Testis (tissue), 3 donors: Measurements from ENCODE around the gene ATAT1. TPM values are rescaled to one million over a fixed set of nuclear protein-coding genes. Genes with fewer than 3 reads are reported as not detected.
A peak's percentile ranks its signal among the peaks of the same experiment; 100 is the strongest.

ENCODE experiments used
- DNase-seq: peaks from one replicate; pipeline ENCODE4 v3.0.0-alpha.2; 2019
- H3K27ac ChIP-seq, 2 donors: fragments of 200-600 bp; sonication (generic); one replicate each; pipeline ENCODE4 v1.5.1; 2019
- H3K27me3 ChIP-seq: fragments of 200-600 bp; sonication (generic); one replicate; pipeline ENCODE4 v1.5.1; 2019
- H3K36me3 ChIP-seq: fragments of 200-600 bp; sonication (generic); one replicate; pipeline ENCODE4 v1.5.1; 2017; ENCODE audit warnings: low read depth; ENCODE audit errors: missing control alignments
- H3K4me1 ChIP-seq: fragments of 200-600 bp; sonication (generic); one replicate; pipeline ENCODE4 v1.5.1; 2019
- H3K4me3 ChIP-seq, 2 donors: fragments of 200-600 bp; sonication (generic); one replicate each; pipeline ENCODE4 v1.5.1; 2017 to 2019
- H3K9me3 ChIP-seq: fragments of 200-600 bp; sonication (generic); one replicate; pipeline ENCODE4 v1.5.1; 2017
- POLR2A ChIP-seq: fragments of 450-650 bp; IDR thresholded peaks from one replicate; pipeline ENCODE4 v1.6.1; 2017; ENCODE audit warnings: antibody characterized with exemption, mild to moderate bottlenecking, moderate library complexity
- WGBS, 2 donors: methylation state at CpG; one replicate each; pipeline ENCODE4 v1.1.5; 2018; 5-methylcytosine and 5-hydroxymethylcytosine counted together
- intact Hi-C: fragments of 100-400 bp; cut with DNase I; formaldehyde crosslinking; loops from one replicate; pipeline ENCODE4 v1.15.1; 2023; ENCODE audit warnings: low total_unique reads
- polyA plus RNA-seq: library from polyadenylated mRNA; stranded (reverse); fragments of 350-450 nt; fragmentation: Illumina TruSeq; extraction: RNeasy Lipid Tissue Mini Kit (QIAGEN cat#74804); gene quantifications from one replicate; pipeline ENCODE4 v1.2.3, GENCODE V29; 2014; ENCODE audit warnings: low read depth, low replicate concordance; ENCODE audit not compliant: insufficient read depth
- total RNA-seq, 2 donors: library from RNA; depleted of rRNA; stranded (reverse); fragments of >200 nt; gene quantifications; one replicate each; pipeline ENCODE4 v1.2.3, GENCODE V29; 2016
- TF ChIP-seq, protein P1 (sequence below), 3 experiments: fragments of 450-650 bp in 2 of 3; fragments of 200-600 bp in 1 of 3; sonication (generic) in 1 of 3; IDR thresholded peaks; one replicate each; pipeline ENCODE4 v1.5.1; 2016 to 2019; ENCODE audit warnings: antibody characterized with exemption in 3 of 3, mild to moderate bottlenecking in 2 of 3, moderate library complexity in 1 of 3

Gene ATAT1
- total and polyA plus RNA-seq, 3 donors from 2014 or later, result 20.7 to 36.4 (median 29.4) TPM

DNA sequence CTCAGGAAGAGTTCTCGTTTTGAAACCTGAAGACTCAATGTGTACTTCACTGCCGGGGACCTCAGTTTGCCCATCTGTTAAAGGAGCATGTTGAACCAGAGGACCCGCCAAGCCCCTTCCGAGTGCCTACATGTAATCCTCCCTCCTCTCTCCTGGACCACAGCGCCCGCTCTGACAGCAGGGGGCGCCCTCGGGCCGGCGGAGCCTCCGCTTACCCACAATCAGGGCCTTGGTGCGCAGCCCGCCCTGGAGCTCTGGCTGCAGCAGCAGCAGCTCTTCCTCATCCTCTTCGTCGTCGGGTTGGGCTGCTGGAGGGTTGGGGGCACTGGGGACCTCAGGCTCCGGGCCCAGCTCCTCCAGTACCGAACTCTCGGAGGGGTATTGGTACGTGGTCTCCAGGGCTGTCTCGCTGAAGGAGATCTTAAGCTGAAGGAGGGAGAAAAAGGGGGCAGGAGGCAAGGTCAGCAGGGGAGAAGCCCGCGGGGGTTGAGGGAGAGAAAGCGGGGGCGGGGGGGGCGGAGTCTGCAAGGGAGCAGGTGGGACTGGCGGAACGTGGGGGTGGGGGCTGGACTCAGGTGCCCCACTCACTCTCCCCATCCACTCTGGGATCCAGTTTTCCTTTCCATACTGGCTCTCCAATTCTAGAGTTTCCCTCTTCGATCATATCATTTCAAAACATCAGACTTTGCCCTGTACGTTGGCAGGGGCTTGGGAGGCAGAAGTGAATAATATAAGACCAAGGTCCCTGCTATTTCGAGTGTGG is 52.5 kb downstream of the ATAT1 start:
- 5 to 10% methylated on average over 13 to 30 of the region's 31 CpGs for WGBS, 2 donors
- peaks cover 13% of the 10 kb centered on the region for H3K4me1 ChIP-seq
- peak; percentile 90 for DNase-seq
- H3K27ac ChIP-seq, result no peak overlapping the region
- H3K4me3 ChIP-seq, result peak overlapping the region in 1 of 2 donors; percentile 29
- no peaks in the 10 kb centered on the region for H3K27me3 ChIP-seq
- no peaks in the 10 kb centered on the region for H3K9me3 ChIP-seq
- intact Hi-C loops, result loop anchor here (2.0 kb wide), 1 partner anchor 44 kb away; no protein-coding TSS in a partner anchor
- H3K36me3 ChIP-seq, result no peaks in the 10 kb centered on the region
- TF ChIP-seq, protein P1, sequence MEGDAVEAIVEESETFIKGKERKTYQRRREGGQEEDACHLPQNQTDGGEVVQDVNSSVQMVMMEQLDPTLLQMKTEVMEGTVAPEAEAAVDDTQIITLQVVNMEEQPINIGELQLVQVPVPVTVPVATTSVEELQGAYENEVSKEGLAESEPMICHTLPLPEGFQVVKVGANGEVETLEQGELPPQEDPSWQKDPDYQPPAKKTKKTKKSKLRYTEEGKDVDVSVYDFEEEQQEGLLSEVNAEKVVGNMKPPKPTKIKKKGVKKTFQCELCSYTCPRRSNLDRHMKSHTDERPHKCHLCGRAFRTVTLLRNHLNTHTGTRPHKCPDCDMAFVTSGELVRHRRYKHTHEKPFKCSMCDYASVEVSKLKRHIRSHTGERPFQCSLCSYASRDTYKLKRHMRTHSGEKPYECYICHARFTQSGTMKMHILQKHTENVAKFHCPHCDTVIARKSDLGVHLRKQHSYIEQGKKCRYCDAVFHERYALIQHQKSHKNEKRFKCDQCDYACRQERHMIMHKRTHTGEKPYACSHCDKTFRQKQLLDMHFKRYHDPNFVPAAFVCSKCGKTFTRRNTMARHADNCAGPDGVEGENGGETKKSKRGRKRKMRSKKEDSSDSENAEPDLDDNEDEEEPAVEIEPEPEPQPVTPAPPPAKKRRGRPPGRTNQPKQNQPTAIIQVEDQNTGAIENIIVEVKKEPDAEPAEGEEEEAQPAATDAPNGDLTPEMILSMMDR (IDR thresholded peaks at IDR 0.05), result peak; percentile 91 to 95 (median 94)
- TF ChIP-seq POLR2A, result no peak

DNA sequence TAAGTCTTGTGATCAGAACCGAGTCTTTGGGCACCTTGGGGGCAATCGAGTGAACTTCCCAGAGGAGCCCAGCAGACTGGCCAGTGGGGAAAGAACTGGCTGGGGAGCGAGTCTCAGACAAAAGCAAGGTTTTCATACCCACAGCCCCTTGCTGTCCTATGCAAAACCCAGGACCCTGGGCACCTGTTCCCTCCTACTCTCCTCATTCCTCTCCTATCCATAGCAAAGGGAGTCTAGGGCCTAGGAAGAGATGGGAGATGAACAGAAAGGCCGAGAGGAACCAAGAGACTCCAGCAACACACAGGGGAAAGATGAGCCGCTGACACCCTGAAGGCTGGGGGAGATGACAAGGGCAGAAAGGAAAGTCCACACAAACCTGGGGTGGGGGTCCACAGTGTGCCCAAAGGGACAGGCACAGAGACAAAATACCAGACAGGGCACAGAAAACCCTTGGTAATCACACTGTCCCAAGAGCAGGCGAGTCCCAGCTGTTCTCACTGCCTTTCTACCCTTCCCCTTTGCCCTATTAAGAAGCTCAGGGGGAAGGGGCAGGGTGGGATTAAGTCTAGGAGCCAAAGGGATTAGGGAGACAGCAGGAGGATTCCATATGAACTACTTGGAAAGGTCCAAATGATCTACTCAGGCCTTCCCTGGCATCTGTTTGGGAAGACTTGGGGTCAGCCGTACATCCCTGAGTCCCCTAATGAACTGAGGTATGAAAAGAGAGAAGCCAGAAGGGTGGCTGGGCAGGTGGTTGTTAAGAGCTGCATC is 53.3 kb downstream of the ATAT1 start:
- intact Hi-C loops, result loop anchor here (2.0 kb wide), 1 partner anchor 43 kb away; no protein-coding TSS in a partner anchor
- H3K4me1 ChIP-seq, result peaks cover 21% of the 10 kb centered on the region
- DNase-seq, result no peak
- H3K27ac ChIP-seq, result no peak overlapping the region
- H3K27me3 ChIP-seq, result no peaks in the 10 kb centered on the region
- WGBS, 2 donors, result 54 to 61% methylated on average over 7 of the region's 7 CpGs
- no peak overlapping the region for H3K4me3 ChIP-seq
- TF ChIP-seq, protein P1 (IDR thresholded peaks at IDR 0.05), result no peak
- no peak for TF ChIP-seq POLR2A
- H3K9me3 ChIP-seq, result no peaks in the 10 kb centered on the region
- no peaks in the 10 kb centered on the region for H3K36me3 ChIP-seq

DNA sequence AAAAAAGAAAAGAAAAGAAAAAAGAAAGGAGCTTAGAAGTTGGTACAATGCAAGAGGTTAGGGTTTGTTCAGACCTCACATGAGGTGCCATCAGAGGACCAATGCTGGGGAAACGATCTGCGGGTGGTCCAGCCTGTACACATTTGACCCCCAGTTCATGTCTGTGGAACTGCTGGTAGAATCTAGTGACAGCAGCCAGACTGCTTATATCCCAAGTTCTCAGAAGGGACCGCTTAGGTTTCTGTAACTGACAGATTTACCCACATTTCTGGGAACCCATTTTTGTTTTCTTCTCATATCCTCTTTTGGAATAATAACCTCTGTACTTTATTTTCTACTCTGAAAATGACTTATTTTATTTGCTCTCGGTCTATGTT is 55.1 kb downstream of the ATAT1 start:
- Histone ChIP-seq H3K27me3 (no peaks in the 10 kb centered on the region), H3K4me1 (peaks cover 29% of the 10 kb centered on the region), H3K36me3 (no peaks in the 10 kb centered on the region), H3K4me3 (no peak overlapping the region), H3K27ac (peak overlapping the region; percentile 89 to 94), H3K9me3 (no peaks in the 10 kb centered on the region)
- 61 to 76% methylated on average over 4 of the region's 4 CpGs for WGBS, 2 donors
- DNase-seq, result no peak
- TF ChIP-seq, protein P1 (IDR thresholded peaks at IDR 0.05), result no peak
- TF ChIP-seq POLR2A, result no peak
- intact Hi-C loops, result no loop called here

DNA sequence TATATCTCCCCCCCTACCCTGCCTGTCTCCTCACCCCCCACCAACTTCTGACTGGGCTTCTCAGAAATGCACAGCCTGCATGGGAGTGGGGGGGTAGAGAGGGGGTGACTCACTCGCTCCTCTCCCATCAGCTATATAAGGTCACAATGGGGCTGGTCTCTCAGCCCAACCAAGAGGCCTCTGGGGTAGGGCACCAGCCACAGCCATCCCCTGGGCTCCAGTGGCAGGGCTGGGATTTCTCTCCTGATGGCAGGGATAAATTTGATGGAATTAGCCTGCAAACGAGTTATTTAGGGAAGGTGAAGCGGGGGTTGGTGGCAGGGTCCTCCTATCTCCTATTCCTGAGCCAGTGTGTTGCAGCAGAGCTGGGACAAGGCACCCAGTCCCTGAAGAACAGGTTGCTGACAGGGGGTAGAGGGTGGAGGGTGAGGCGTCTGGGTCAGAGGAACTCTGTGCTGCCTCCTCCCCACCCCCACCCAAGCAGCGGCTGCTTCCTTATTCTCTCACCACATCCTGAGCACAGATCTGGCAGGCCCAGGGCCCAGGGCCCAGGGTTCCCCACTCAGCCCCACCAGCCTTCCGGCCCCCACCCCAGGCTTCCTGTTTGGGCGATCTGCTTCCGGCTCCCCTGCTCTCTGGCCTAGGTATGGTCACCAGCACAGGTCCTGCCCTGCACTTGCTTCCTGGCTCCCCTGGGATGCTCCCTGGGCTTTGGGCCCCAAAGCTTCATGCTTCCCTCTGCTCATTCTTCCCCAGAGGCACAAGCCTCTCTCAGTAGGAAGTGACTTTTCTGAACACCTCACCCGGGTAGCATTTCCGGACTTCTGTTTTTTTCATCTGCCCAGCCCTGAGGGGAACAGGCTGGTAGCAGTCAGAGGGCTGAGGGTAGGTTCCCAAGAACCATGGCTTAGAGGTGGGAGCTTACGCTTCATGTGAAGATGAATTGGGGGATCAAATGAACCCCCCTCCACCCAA is 55.8 kb downstream of the ATAT1 start:
- TF ChIP-seq, protein P1 (IDR thresholded peaks at IDR 0.05), result no peak
- TF ChIP-seq POLR2A, result no peak
- Histone ChIP-seq H3K4me1 (peaks cover 29% of the 10 kb centered on the region), H3K4me3 (peak overlapping the region; percentile 68 to 76), H3K27me3 (no peaks in the 10 kb centered on the region), H3K36me3 (no peaks in the 10 kb centered on the region), H3K9me3 (no peaks in the 10 kb centered on the region), H3K27ac (peak overlapping the region; percentile 89 to 94)
- 43 to 51% methylated on average over 8 to 11 of the region's 11 CpGs for WGBS, 2 donors
- peak; percentile 62 for DNase-seq
- intact Hi-C loops, result no loop called here
